WTC11 (cell line): Measurements from ENCODE around the gene SESTD1.

Source experiments
- FOXK1 ChIP-seq: sonication (generic); formaldehyde crosslinking; IDR thresholded peaks from 2 replicates; pipeline ENCODE4 v1.8.0; 2022; ENCODE audit warnings: mild to moderate bottlenecking, moderate library complexity, missing genetic modification reagents
- TF ChIP-seq, protein P1 (sequence below): fragments of 200-600 bp; IDR thresholded peaks from 2 replicates; pipeline ENCODE4 v1.8.0; 2022; ENCODE audit warnings: antibody characterized with exemption

GRCh38 chr2:179226203-179226960 lies 38.2 kb downstream of the SESTD1 start:
- TF ChIP-seq, protein P1, sequence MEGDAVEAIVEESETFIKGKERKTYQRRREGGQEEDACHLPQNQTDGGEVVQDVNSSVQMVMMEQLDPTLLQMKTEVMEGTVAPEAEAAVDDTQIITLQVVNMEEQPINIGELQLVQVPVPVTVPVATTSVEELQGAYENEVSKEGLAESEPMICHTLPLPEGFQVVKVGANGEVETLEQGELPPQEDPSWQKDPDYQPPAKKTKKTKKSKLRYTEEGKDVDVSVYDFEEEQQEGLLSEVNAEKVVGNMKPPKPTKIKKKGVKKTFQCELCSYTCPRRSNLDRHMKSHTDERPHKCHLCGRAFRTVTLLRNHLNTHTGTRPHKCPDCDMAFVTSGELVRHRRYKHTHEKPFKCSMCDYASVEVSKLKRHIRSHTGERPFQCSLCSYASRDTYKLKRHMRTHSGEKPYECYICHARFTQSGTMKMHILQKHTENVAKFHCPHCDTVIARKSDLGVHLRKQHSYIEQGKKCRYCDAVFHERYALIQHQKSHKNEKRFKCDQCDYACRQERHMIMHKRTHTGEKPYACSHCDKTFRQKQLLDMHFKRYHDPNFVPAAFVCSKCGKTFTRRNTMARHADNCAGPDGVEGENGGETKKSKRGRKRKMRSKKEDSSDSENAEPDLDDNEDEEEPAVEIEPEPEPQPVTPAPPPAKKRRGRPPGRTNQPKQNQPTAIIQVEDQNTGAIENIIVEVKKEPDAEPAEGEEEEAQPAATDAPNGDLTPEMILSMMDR: no peak
- no peak for TF ChIP-seq FOXK1 (CRISPR knock-in tag)
